Activated CD4-positive, alpha-beta T cell treated with anti-CD3 and anti-CD28 coated beads, Interleukin-2, amount 50 U/mL, for 1 hour (primary cell): Measurements from ENCODE around the gene IL12B.
"Not testable (repeated sequence)": the region's sequence is repeated elsewhere in the genome, so short reads cannot be mapped to it uniquely, and the experiment has no call there.

ENCODE experiments used
- DNase-seq: peaks from one replicate; pipeline ENCODE4 v3.0.0-alpha.2; 2020

Gene IL12B

DNA sequence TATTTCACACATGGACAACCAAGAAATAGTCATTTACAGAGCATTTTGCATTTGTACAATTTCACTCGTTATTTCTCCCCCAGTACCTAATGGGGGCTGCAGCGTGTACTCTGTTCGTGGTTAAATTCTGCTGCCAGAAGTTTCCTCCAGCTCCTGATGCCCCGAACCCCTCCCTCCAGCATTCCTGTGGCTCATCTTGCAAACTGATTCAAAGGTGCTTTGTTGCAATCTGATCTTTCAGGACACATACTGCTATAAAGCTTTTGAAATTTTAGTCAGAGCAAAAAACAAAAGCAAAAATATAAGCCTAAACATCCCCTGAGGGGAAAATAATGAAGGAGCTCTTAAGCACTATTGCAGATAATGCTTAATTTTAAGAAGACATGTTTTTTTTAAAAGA is 39.5 kb downstream of the IL12B start:
- no peak for DNase-seq

DNA sequence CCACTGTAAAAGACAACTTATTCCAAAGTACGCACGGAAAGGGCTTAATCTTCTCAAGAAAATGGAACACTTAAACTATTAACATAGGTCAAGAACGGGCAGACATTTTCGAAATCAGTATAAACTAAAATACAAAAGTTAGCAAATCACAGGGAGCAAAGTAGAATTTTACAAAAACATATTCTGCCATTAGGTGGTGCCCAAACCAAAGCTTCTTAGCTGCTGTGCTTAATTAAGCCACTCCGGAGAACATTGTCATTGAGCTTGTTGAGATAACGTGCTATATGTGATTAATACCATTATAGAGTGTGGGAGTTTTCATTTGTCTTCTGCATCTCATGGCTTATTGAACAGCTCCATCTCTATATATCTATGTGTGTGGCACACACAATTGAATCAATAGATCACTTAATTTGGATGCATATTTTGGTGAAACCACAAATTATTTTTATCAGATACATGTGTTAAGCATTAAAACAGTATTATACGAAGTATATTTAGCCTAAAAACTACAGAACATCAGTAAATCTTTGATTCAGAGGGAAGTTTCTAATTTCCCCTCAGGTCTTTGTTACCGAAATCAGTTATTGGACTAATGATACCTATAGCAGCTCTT is 43.8 kb downstream of the IL12B start:
- no peak for DNase-seq

DNA sequence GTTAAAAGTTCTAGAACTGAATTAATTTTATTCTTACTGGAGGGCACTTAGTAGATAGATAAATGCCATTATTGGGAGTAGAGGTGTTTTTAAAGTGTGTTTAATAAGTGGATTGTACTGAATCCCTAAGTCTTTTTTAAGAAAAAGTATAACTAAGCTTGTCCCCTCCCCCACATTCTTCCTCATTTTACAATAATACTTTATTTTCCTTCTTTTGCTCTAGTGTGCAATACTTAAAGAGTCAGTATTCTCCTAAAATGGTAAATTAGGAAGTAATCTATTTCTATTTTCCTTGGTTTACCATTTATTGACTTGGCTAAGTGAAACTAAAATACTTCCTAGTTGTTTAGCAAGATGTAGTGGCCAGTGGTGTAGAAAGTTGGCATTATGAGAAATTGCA is 55.6 kb downstream of the IL12B start:
- no peak for DNase-seq

DNA sequence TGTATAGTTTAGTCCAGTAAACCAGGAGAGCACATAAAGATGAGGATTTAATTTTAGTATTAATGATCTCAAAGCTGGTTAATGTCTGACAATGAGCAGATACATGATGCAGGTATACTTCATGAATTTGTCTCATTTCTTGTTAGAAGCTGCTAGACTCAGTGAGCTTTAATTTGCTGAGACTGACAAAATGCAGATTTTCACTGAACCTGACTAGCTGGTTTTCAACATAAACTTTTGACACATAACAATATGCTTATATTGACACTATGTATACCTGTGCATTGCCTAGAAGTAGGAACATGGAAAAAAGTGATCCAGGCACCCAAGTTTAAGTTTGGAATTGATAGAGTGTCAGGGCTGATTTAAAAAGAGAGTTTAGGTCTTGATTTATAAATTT is 56.4 kb downstream of the IL12B start:
- DNase-seq, result no peak

DNA sequence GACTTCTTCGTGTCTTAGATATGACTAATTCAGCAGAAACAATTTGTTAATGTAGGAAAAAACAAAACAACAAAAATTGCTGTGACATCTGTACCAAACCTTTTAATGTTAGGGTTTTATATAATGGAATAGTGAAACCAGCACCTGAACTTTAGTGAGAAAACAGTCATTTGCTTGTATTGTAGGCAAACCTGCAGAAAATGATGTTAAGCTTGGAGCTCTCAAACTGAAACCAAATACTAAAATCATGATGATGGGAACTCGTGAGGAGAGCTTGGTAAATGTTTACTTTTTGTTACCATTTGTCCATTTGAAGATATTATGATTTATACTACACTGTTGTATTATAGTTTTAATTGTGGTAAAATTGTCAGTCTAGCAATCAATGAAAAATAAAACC is 60.6 kb downstream of the IL12B start:
- DNase-seq, result no peak

DNA sequence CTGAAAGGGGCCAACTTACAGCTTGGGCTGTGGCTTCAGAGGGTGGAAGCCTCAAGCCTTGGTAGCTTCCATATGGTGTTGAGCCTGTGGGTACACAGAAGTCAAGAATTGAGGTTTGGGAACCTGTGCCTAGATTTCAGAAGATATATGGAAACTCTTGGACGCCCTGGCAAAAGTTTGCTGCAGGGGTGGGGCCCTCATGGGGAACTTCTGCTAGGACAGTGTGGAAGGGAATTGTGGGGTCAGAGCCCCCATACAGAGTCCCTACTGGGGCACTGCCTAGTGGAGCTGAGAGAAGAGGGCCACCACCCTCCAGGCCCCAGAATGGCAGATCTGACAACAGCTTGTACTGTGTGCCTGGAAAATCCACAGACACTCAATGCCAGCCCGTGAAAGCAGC is 63.5 kb downstream of the IL12B start:
- DNase-seq, result not testable (repeated sequence)
